ENCODE measurements around the gene TMEM156.

Gene TMEM156

GRCh38 chr4:39032218-39033085, at the start of gene TMEM156:
TSS of gene TMEM156 (minus strand) at chr4:39032409. CDS start at chr4:39032313, 96 bp downstream.
- DNase-seq: peak; percentile 20

DNA sequence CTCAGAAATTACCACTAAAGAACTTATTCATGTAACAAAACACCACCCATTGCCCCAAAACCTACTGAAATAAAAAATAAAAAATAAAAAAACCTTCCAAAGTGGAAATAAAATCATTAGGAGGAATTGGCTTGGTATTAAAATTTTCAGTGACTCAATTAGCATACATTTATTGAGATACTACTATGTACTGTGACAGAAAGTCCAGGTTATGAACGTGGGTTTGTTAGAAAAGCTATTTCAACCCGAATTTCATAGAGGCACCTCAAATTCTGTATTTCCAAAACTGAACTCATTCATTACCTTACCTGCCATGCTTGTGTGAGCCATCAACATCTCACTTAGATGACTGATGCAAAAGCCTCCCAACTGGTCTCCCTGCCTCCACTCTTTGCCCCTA, 46.6 kb upstream of the TMEM156 start:
- no peak for DNase-seq

- DNase-seq: no peak
Observed at GRCh38 chr4:39068907-39069306, 36.7 kb upstream of the TMEM156 start.

- no peak for DNase-seq
Observed at GRCh38 chr4:39067451-39067850, 35.2 kb upstream of the TMEM156 start.

GRCh38 chr4:39067031-39067430, 34.8 kb upstream of the TMEM156 start:
- DNase-seq: no peak

GRCh38 chr4:39066371-39066770, 34.2 kb upstream of the TMEM156 start:
- no peak for DNase-seq

DNA sequence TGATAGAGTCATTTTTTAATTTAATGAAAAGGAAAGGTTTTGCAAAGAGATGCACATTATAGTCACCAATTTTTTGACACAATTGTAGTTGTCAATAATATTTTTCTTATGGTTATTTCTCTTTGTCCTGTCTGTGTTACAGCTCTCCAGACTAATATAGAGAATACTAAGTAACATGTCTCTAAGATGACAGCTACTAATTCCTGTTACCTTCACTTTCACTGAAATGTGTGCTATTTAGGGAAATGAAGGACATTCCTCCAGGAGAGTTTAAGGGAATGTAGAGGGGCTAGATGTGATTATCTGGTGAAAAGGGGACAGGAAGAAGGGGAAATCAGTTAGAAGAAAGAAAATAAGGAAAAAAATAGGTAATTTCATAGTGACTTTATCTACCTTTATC, 31.2 kb upstream of the TMEM156 start:
- DNase-seq: no peak

GRCh38 chr4:39062770-39063097, 30.5 kb upstream of the TMEM156 start:
- DNase-seq: no peak

GRCh38 chr4:39062094-39062769, 30.0 kb upstream of the TMEM156 start, which contains the start of gene KLHL5:
TSS of gene KLHL5 (plus strand) at chr4:39062232. CDS start at chr4:39062653, 421 bp downstream.
- DNase-seq: no peak

- DNase-seq: no peak
Observed at GRCh38 chr4:39061457-39061856, 29.2 kb upstream of the TMEM156 start.

- no peak for DNase-seq
Observed at GRCh38 chr4:39056023-39056422, 23.8 kb upstream of the TMEM156 start.

GRCh38 chr4:39054497-39054896, 22.3 kb upstream of the TMEM156 start:
- DNase-seq: no peak

DNA sequence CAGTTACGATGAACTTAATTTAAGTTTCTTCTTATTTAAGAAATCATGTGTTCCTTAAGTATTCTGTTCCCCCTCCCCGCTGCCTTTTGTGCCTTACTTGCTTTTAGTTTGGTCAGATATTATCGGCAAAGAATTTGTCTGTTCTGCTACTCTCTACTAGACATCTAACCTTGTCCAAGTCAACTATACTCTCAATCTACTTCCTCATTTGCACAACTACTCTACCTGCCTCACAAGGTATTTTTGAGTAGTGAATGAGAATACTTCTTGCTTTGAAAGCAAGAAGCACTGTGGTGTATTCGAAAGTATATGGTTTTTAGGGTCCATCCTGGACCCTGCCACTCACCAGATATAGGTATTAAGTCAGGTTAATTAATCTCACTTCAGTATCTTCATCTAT, 21.8 kb upstream of the TMEM156 start:
- DNase-seq: no peak

GRCh38 chr4:39051492-39051891, 19.3 kb upstream of the TMEM156 start:
- DNase-seq: no peak

- no peak for DNase-seq
Observed at GRCh38 chr4:39050590-39050989, 18.4 kb upstream of the TMEM156 start.

GRCh38 chr4:39048311-39048710, 16.1 kb upstream of the TMEM156 start:
- no peak for DNase-seq

- DNase-seq: no peak
Observed at GRCh38 chr4:39047681-39048080, 15.5 kb upstream of the TMEM156 start.

DNA sequence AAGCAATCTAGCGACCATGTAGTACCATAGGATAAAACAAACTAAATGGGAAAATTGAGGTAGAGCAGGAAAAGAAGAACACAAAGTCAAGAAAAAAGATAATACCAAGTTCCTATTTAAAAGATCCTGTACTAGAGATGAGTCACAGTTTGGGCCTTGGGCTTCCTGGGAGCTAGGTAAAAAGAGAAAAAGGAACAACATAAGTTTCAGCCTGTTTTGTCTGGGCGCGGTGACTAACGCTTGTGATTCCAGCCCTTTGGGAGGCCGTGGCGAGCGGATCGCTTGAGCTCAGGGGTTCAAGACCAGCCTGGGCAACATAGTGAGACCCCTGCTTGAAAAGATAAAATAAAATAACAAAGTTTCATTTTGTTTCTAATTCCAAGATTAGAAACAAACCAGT, 14.0 kb upstream of the TMEM156 start:
- DNase-seq: peak; percentile 8

- DNase-seq: peak; percentile 11
Observed at GRCh38 chr4:39045827-39046221, 13.6 kb upstream of the TMEM156 start.

DNA sequence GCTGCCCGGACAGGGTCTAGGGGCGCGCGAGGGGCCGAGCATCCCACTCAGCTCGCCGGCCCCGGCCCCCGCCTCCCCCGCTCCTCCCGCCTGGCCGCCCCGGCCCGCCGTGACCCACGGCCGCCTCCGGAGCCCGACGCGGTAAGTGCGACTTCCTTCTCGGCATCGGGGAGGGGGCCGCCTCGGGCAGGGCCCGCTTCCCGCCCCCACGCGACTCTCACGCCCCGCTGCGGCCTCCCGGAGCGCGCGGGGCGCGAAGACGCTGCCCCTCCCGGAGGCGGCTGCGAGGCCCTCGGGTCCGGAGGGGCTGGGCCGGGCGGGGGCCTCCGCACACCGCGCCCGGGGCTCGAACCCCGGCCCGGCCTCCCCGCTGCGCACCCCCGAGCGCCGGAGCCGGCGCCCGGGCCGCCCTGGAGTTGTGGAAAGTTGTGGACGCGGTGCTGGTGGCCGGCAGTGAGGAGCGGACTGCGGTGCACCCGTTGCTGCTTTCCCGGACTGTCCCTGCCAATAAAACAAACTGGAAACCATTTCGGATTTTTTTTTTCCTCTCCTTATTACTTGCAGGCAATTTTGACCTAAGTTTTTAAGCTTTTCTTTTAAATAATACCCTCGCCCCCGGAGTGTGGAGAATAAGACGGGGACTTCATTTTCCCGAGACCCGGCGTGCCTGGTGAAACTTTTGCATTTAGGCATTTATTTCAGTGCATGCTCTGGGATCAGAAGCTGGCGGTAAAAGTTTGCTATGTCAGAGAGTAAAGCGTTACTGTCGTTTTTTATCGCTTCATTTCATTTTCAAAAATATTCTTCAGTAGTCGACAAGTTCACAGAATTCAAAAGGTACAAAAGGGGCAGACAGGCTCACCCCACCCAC, 13.0 kb upstream of the TMEM156 start:
- no peak for DNase-seq

DNA sequence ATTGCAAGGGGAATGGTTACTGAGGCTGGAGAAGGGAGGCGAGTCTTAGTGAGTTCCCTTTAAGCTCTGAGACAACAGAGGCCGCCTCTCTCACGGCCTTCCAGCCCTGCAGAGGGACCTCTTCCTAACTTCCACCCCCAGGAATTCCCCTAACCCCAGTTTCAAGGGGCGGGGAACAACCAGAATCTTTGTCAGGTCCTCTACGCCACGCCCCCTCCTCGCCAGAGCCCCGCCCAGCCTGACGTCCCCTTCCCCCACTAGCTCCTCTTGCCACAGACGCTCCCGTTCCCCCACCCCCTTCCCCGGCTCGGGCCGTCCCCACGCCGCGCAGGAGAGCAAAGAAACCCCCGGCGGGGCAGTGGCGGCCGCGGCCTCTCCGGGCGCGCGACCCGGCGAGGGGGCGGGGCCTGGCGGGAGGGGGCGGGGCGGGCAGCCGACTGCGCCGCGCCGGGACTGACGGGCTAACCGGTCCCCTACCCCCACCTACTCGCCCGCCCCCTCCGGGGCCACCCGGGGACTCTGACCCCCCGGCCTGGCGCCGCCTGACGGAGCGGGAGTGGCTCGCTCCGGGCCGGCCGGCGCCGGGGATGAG, 12.3 kb upstream of the TMEM156 start:
- peak; percentile 97 for DNase-seq

DNA sequence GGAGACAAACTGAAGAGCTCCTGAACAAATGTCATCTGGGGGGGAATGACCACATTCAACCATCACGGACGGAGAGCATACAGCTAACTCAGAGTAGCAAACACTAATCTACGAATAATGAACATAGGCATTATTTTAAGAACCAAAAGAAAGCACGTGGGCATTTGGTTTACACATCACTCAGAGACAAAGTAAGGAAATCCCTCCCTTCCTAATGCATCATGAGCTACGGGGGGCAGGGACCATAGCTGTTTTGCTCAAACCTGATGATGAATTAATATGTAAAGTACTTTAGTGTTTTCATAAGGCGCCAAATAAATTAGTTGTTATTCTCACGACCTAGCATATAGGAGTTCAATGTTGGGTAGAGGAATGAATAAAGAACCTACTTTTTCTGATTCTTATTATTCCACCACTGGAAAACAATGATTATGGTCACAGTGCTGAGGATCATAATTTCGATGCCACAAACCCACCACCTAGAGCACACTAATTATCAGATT, 11.7 kb upstream of the TMEM156 start:
- DNase-seq: no peak

All from stimulated activated CD4-positive, alpha-beta T cell treated with anti-CD3 and anti-CD28 coated beads, Interleukin-4, amount 100 ng/mL, for 1 hour (primary cell).